Testis (tissue), 2 donors: ENCODE measurements around the gene TMEM151A.

Experiments
- CTCF ChIP-seq, 3 experiments: fragments of 450-650 bp in 2 of 3; fragments of 200-600 bp in 1 of 3; sonication (generic) in 1 of 3; IDR thresholded peaks; one replicate each; pipeline ENCODE4 v1.5.1; 2016 to 2019; ENCODE audit warnings: antibody characterized with exemption in 3 of 3, mild to moderate bottlenecking in 2 of 3, moderate library complexity in 1 of 3
- POLR2A ChIP-seq: fragments of 450-650 bp; IDR thresholded peaks from one replicate; pipeline ENCODE4 v1.6.1; 2017; ENCODE audit warnings: antibody characterized with exemption, mild to moderate bottlenecking, moderate library complexity

DNA sequence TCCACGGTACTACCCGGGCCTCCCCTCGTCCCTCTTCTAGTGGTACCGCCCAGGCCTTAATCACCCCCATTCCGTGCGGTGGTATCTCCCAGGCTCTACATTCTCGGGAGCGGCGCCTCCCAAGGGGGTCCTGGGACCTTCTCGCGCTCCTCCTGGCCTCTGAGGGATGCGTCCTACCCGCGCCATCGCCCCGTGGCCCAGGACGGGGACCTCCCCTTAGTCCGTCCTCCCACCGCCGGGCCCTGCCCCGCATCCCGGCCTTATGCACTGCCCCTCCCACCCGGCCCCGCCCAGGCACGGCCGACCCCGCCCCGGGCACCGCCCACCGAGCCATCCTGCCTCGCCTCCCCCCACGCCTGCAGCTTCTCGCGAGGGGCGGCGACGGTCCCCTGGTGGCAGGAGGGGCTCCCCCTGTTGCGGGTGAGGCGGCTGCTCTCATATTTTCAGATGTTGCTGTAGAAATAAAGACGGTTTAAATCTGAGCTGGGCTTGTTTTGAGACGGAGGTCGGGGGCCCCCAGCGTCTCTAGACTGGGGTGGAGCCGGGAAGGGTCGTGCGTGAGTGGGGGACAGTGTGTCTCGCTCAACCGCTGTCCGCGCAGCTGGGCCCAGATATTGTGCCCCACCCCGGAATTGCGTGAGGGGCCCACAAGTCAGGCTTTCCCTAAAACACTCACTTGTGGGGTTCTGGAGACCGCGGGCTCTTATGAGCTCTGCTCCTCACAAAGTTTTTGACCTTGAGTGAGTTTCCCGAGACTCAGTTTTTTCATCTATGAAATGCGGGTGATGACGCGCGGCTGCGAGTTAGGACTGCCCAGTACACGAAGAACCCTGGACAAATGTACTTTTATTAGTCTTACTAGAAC lies 24.1 kb upstream of the TMEM151A start:
- peak in 2 of 3 experiments; percentile 11 to 19 for TF ChIP-seq CTCF (IDR thresholded peaks at IDR 0.05)
- no peak for TF ChIP-seq POLR2A
